Transverse colon (tissue), 4 donors: Measurements from ENCODE around the gene ZNF302. TPM values are rescaled to one million over a fixed set of nuclear protein-coding genes. Genes with fewer than 3 reads are reported as not detected.
"Not testable (repeated sequence)": the region's sequence is repeated elsewhere in the genome, so short reads cannot be mapped to it uniquely, and the experiment has no call there.

ENCODE experiments used
- DNase-seq: peaks from one replicate; pipeline ENCODE4 v3.0.0-alpha.2; 2019
- H3K27ac ChIP-seq, 4 donors: fragments of 200-600 bp; sonication (generic); 2 replicates each; pipeline ENCODE4 v1.5.1; 2016 to 2018; ENCODE audit warnings: inconsistent platforms in 4 of 4
- H3K27me3 ChIP-seq: fragments of 200-600 bp; sonication (generic); 2 replicates; pipeline ENCODE4 v1.5.1; 2017; ENCODE audit warnings: inconsistent platforms
- H3K36me3 ChIP-seq, 4 donors: fragments of 200-600 bp; sonication (generic); 2 replicates each; pipeline ENCODE4 v1.5.1; 2017 to 2019; ENCODE audit warnings: inconsistent platforms in 4 of 4
- H3K4me1 ChIP-seq, 4 donors: fragments of 200-600 bp; sonication (generic); 2 replicates each; pipeline ENCODE4 v1.5.1; 2017 to 2020; ENCODE audit warnings: inconsistent platforms in 4 of 4
- H3K4me3 ChIP-seq, 4 donors: fragments of 200-600 bp; sonication (generic); 1 replicate in 1 of 4; 2 replicates in 3 of 4; pipeline versions ENCODE4 v1.5.1 to v1.6.1; 2017 to 2019; ENCODE audit warnings: inconsistent platforms in 4 of 4
- H3K9me3 ChIP-seq, 2 donors: fragments of 200-600 bp; sonication (generic); 2 replicates each; pipeline ENCODE4 v1.5.1; 2017 to 2019; ENCODE audit warnings: inconsistent platforms in 2 of 2
- CTCF ChIP-seq, 5 experiments: fragments of 200-600 bp in 3 of 5; fragments of 450-650 bp in 2 of 5; sonication (generic) in 3 of 5; IDR thresholded peaks; 1 replicate in 2 of 5; 2 replicates in 3 of 5; pipeline ENCODE4 v1.5.1; 2016 to 2017; ENCODE audit warnings: antibody characterized with exemption in 5 of 5, inconsistent platforms in 3 of 5, mild to moderate bottlenecking in 2 of 5, moderate library complexity in 1 of 5
- EP300 ChIP-seq: sonication (generic); formaldehyde crosslinking; IDR thresholded peaks from one replicate; pipeline ENCODE4 v1.6.1; 2017; ENCODE audit warnings: antibody characterized with exemption, low read depth
- POLR2A ChIP-seq: fragments of 450-650 bp; IDR thresholded peaks from one replicate; pipeline ENCODE4 v1.6.1; 2016; ENCODE audit warnings: antibody characterized with exemption, mild to moderate bottlenecking, moderate library complexity
- POLR2AphosphoS5 ChIP-seq, 3 donors: sonication (generic); formaldehyde crosslinking; IDR thresholded peaks; one replicate each; pipeline ENCODE4 v1.6.1; 2016; ENCODE audit warnings: antibody characterized with exemption in 3 of 3
- WGBS, 2 donors: methylation state at CpG; one replicate each; pipeline ENCODE4 v1.1.5; 2018; ENCODE audit warnings: low coverage in 1 of 2; 5-methylcytosine and 5-hydroxymethylcytosine counted together
- in situ Hi-C, 4 donors: fragments of 200-750 bp; cut with MboI; loops; one replicate each; pipeline versions ENCODE4 v1.15.0 to v1.15.1; 2017; ENCODE audit warnings: low sequenced_read_pairs in 3 of 4, low pct_ligation_motif_present in 1 of 4, low pct_unique_long_range_greater_than_20kb in 1 of 4
- intact Hi-C: fragments of 100-400 bp; cut with DNase I; formaldehyde crosslinking; loops from one replicate; pipeline ENCODE4 v1.15.1; 2023; ENCODE audit warnings: low total_unique reads
- total RNA-seq, 4 donors: library from RNA; depleted of rRNA; stranded (reverse); fragments of >200 nt; gene quantifications; one replicate each; pipeline ENCODE4 v1.1.0, GENCODE V29; 2016

ZNF302 gene
- total RNA-seq, 4 donors from 2014 or later = 4.6 to 33.0 (median 18.0) TPM

GRCh38 chr19:34666958-34667265, 10.6 kb upstream of the ZNF302 start:
- Histone ChIP-seq H3K27ac (no peak overlapping the region), H3K4me1 (peaks cover 0 to 5% (median 0%) of the 10 kb centered on the region in 4 donors), H3K36me3 (no peaks in the 10 kb centered on the region), H3K9me3 (no peaks in the 10 kb centered on the region), H3K27me3 (no peaks in the 10 kb centered on the region), H3K4me3 (peak overlapping the region in 1 of 4 donors; percentile 43)
- in situ Hi-C loops = no loop called here
- no peak for DNase-seq
- no peak for TF ChIP-seq POLR2A
- TF ChIP-seq EP300 = no peak
- no peak for TF ChIP-seq CTCF (IDR thresholded peaks at IDR 0.05)
- intact Hi-C loops = no loop called here
- WGBS, 2 donors = 79% methylated on average over 9 of the region's 9 CpGs; no CpG with 5 or more reads in 1 of the 2 donors

- 20 to 72% methylated on average over 1 to 15 of the region's 17 CpGs for WGBS, 2 donors
- peak overlapping the region in 3 of 4 donors; percentile 14 to 43 (median 15) for H3K4me3 ChIP-seq
- in situ Hi-C loops = no loop called here
Observed at GRCh38 chr19:34667349-34668076, 10.0 kb upstream of the ZNF302 start.

GRCh38 chr19:34668077-34668689, 9.3 kb upstream of the ZNF302 start:
- H3K4me3 ChIP-seq, H3K4me1 ChIP-seq, intact Hi-C loops, H3K27ac ChIP-seq, DNase-seq, in situ Hi-C loops, H3K9me3 ChIP-seq, H3K36me3 ChIP-seq, H3K27me3 ChIP-seq: not testable (repeated sequence)
- 93% methylated on average over 36 of the region's 36 CpGs; no CpG with 5 or more reads in 1 of the 2 donors for WGBS, 2 donors

More at GRCh38 chr19:34667349-34668076, 10.0 kb upstream of the ZNF302 start:
- H3K27me3 ChIP-seq = no peaks in the 10 kb centered on the region
- no peak for DNase-seq
- TF ChIP-seq POLR2AphosphoS5 (IDR thresholded peaks at IDR 0.05) = no peak
- TF ChIP-seq POLR2A = no peak
- TF ChIP-seq EP300 = no peak
- no peak for TF ChIP-seq CTCF (IDR thresholded peaks at IDR 0.05)
- intact Hi-C loops = no loop called here
- H3K27ac ChIP-seq = peak overlapping the region in 3 of 4 donors; percentile 3 to 50 (median 23)
- H3K4me1 ChIP-seq = peaks cover 0 to 5% (median 0%) of the 10 kb centered on the region in 4 donors
- H3K9me3 ChIP-seq = no peaks in the 10 kb centered on the region
- H3K36me3 ChIP-seq = no peaks in the 10 kb centered on the region

- H3K9me3 ChIP-seq, H3K4me1 ChIP-seq, H3K4me3 ChIP-seq, H3K27me3 ChIP-seq, in situ Hi-C loops, intact Hi-C loops, H3K27ac ChIP-seq, DNase-seq, H3K36me3 ChIP-seq: not testable (repeated sequence)
- 92 to 93% methylated on average over 3 to 5 of the region's 5 CpGs for WGBS, 2 donors
Observed at GRCh38 chr19:34668690-34669089, 8.8 kb upstream of the ZNF302 start.

- no peak overlapping the region for H3K4me3 ChIP-seq
- H3K9me3 ChIP-seq = no peaks in the 10 kb centered on the region
- in situ Hi-C loops = no loop called here
- no peak for DNase-seq
- H3K4me1 ChIP-seq = peaks cover 0 to 5% (median 0%) of the 10 kb centered on the region in 4 donors
- H3K27me3 ChIP-seq = no peaks in the 10 kb centered on the region
- intact Hi-C loops = no loop called here
- no peak overlapping the region for H3K27ac ChIP-seq
- TF ChIP-seq POLR2AphosphoS5 (IDR thresholded peaks at IDR 0.05) = no peak
- TF ChIP-seq EP300 = no peak
- no peak for TF ChIP-seq POLR2A
- TF ChIP-seq CTCF (IDR thresholded peaks at IDR 0.05) = no peak
- WGBS, 2 donors = 58 to 90% methylated on average over 3 to 6 of the region's 7 CpGs
- no peaks in the 10 kb centered on the region for H3K36me3 ChIP-seq
Observed at GRCh38 chr19:34669305-34669704, 8.2 kb upstream of the ZNF302 start.
